ENCODE measurements around the gene LPP. TPM values are rescaled to one million over a fixed set of nuclear protein-coding genes. Genes with fewer than 3 reads are reported as not detected.

LPP gene
- total and polyA plus RNA-seq, 10 of the 15 experiments (the other 5 are each of a cell fraction or from before 2014, with no cell fraction given): under 0.01 to 0.62 (median 0.03) TPM

DNA sequence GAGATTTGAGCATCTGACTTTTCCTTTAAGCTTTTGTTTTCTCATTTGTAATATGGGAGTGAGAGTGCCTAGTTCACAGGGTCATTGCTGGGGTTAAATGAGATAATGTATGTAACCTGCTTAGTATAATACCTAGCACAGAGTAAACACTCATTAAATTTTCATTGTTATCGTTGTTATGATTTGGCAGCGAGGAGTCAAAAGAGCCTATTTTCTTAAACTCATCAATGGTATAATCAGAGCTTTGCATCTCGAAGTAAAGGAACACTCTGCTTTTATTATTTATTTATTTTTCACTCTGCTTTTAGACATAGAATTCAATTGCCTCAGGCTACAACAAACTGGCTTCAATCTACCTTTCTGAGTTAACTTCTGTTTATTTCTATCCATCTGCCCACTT is 52.8 kb downstream of the LPP start:
- CTCF ChIA-PET: interaction anchor here (0.6 to 1.1 kb wide), 2 partner anchors 12 to 764 kb away, joined by 3 read pairs; no protein-coding TSS in a partner anchor
- 21% methylated on average over 3 of the region's 3 CpGs for WGBS (ENCODE audit: insufficient coverage, insufficient replicate concordance, low lambda C conversion rate, missing lambda C conversion rate)

DNA sequence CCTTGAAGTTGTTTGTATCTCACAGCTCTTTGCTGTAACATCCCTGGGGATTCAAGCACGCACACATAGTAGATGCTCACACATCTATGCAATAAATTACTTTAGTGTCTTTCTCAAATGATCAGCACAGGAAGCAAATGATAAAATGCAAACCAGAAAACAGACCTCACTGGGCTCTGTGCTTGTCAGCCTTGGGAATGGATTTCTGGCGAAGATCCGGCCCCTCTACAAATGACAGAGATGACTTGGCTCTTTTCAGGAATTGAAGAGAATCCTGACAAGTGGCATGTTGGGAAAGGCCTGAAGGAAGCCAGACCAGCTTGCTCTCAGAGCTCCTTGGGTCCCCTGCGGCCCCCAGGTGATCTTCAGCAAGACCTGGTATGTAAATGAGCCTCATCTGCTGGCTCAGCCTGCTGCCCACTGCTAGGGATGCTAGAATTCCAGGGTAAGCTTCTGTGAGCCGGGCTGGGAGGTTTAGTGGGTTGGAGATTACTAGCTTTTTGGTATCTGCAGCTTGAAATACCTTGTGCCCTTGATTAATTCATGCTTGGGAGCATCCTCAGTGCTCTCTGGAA is 54.1 kb downstream of the LPP start:
- 42% methylated on average over 5 of the region's 5 CpGs for WGBS (ENCODE audit: insufficient coverage, insufficient replicate concordance, low lambda C conversion rate, missing lambda C conversion rate)
- Histone ChIP-seq H2AFZ (ENCODE audit: control insufficient read depth, low read depth, low read length) (no peak overlapping the region), H3K79me2 (ENCODE audit: control insufficient read depth, insufficient read depth, low read length) (no peaks in the 10 kb centered on the region), H3K4me2 (ENCODE audit: control insufficient read depth, insufficient read depth) (no peak overlapping the region), H3K4me3 (no peak overlapping the region), H4K20me1 (ENCODE audit: control insufficient read depth, insufficient read depth) (no peaks in the 10 kb centered on the region), H3K27me3 (replicated peaks in 1 of 2; ENCODE audit: control insufficient read depth in 2 of 2, insufficient read depth in 2 of 2, low read length in 1 of 2) (0 out of 4 replicates have a peak, but pooled peaks cover 0 to 3% of the 10 kb centered on the region in 2 experiments), H3K27ac (ENCODE audit: control insufficient read depth, insufficient read depth) (no peak overlapping the region), H3K36me3 (ENCODE audit: control insufficient read depth in 2 of 2, insufficient read depth in 2 of 2, low read length in 1 of 2) (no peaks in the 10 kb centered on the region), H3K9me3 (replicated peaks; ENCODE audit: control insufficient read depth, insufficient read depth, low read length) (no peaks in the 10 kb centered on the region), H3K4me1 (ENCODE audit: control insufficient read depth, insufficient read depth, low read length) (no peaks in the 10 kb centered on the region), H3K9ac (ENCODE audit: control insufficient read depth, insufficient read depth, low read length) (no peak overlapping the region)
- intact Hi-C loops (cut with micrococcal nuclease; ENCODE audit: unreplicated experiment): loop anchor here (5.0 kb wide), 1 partner anchor 466 kb away; no protein-coding TSS in a partner anchor
- in situ Hi-C loops (cut with MboI): no loop called here
- no peak for FAIRE-seq
- ChIA-PET RAD21 (ENCODE audit: unreplicated experiment) (no interaction called here), SMC1A (ENCODE audit: uncharacterized antibody, unreplicated experiment) (interaction anchor here (0.8 to 1.7 kb wide), 3 partner anchors 459 to 468 kb away, joined by 3 read pairs; no protein-coding TSS in a partner anchor), CTCF (interaction anchor here (0.8 to 1.0 kb wide), 2 partner anchors 467 to 468 kb away, joined by 3 to 4 read pairs; no protein-coding TSS in a partner anchor), POLR2A (no interaction called here)
- no TSS peak for BruUV-seq (replicated peaks)
- TF ChIP-seq, protein P1, sequence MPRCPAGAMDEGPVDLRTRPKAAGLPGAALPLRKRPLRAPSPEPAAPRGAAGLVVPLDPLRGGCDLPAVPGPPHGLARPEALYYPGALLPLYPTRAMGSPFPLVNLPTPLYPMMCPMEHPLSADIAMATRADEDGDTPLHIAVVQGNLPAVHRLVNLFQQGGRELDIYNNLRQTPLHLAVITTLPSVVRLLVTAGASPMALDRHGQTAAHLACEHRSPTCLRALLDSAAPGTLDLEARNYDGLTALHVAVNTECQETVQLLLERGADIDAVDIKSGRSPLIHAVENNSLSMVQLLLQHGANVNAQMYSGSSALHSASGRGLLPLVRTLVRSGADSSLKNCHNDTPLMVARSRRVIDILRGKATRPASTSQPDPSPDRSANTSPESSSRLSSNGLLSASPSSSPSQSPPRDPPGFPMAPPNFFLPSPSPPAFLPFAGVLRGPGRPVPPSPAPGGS (IDR thresholded peaks at IDR 0.05; ENCODE audit: borderline replicate concordance, insufficient read depth, low read depth, low read length, poor library complexity, severe bottlenecking): no peak
- TF ChIP-seq YBX1 (IDR thresholded peaks at IDR 0.05): no peak
- TF ChIP-seq NR2C2 (IDR thresholded peaks at IDR 0.05; ENCODE audit: borderline replicate concordance, control insufficient read depth, insufficient read length, low read depth): no peak
- no peak for TF ChIP-seq YY1 (IDR thresholded peaks at IDR 0.05; ENCODE audit: low read depth, low read length)
- TF ChIP-seq MTA2 (IDR thresholded peaks at IDR 0.05; ENCODE audit: low read depth): no peak
- TF ChIP-seq FOS (IDR thresholded peaks at IDR 0.05; ENCODE audit: borderline replicate concordance, extremely low read depth, insufficient read length): no peak
- TF ChIP-seq, protein P2, sequence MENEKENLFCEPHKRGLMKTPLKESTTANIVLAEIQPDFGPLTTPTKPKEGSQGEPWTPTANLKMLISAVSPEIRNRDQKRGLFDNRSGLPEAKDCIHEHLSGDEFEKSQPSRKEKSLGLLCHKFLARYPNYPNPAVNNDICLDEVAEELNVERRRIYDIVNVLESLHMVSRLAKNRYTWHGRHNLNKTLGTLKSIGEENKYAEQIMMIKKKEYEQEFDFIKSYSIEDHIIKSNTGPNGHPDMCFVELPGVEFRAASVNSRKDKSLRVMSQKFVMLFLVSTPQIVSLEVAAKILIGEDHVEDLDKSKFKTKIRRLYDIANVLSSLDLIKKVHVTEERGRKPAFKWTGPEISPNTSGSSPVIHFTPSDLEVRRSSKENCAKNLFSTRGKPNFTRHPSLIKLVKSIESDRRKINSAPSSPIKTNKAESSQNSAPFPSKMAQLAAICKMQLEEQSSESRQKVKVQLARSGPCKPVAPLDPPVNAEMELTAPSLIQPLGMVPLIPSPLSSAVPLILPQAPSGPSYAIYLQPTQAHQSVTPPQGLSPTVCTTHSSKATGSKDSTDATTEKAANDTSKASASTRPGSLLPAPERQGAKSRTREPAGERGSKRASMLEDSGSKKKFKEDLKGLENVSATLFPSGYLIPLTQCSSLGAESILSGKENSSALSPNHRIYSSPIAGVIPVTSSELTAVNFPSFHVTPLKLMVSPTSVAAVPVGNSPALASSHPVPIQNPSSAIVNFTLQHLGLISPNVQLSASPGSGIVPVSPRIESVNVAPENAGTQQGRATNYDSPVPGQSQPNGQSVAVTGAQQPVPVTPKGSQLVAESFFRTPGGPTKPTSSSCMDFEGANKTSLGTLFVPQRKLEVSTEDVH (IDR thresholded peaks at IDR 0.05; ENCODE audit: low read depth, partially characterized antibody): no peak
- TF ChIP-seq SMC3 (IDR thresholded peaks at IDR 0.05; ENCODE audit: borderline replicate concordance, low read length): no peak
- TF ChIP-seq IKZF1 (conservative IDR thresholded peaks at IDR 0.05): no peak
- TF ChIP-seq ZNF274 (IDR thresholded peaks at IDR 0.05; ENCODE audit: insufficient read depth, insufficient read length): no peak
- TF ChIP-seq MEF2B (IDR thresholded peaks at IDR 0.05; ENCODE audit: partially characterized antibody, poor library complexity, severe bottlenecking): no peak
- ATAC-seq: no peak
- DNase-seq (ENCODE audit: low read depth, low spot score): no peak

More for the DNA sequence above, 52.8 kb downstream of the LPP start:
- in situ Hi-C loops (cut with MboI): no loop called here
- Histone ChIP-seq H3K4me3 (no peak overlapping the region), H3K79me2 (ENCODE audit: control insufficient read depth, insufficient read depth, low read length) (no peaks in the 10 kb centered on the region), H3K27ac (ENCODE audit: control insufficient read depth, insufficient read depth) (no peak overlapping the region), H3K27me3 (replicated peaks in 1 of 2; ENCODE audit: control insufficient read depth in 2 of 2, insufficient read depth in 2 of 2, low read length in 1 of 2) (0 out of 4 replicates have a peak, but pooled peaks cover 0 to 3% of the 10 kb centered on the region in 2 experiments), H2AFZ (ENCODE audit: control insufficient read depth, low read depth, low read length) (no peak overlapping the region), H3K4me1 (ENCODE audit: control insufficient read depth, insufficient read depth, low read length) (no peaks in the 10 kb centered on the region), H3K36me3 (ENCODE audit: control insufficient read depth in 2 of 2, insufficient read depth in 2 of 2, low read length in 1 of 2) (no peaks in the 10 kb centered on the region), H4K20me1 (ENCODE audit: control insufficient read depth, insufficient read depth) (no peaks in the 10 kb centered on the region), H3K4me2 (ENCODE audit: control insufficient read depth, insufficient read depth) (no peak overlapping the region), H3K9ac (ENCODE audit: control insufficient read depth, insufficient read depth, low read length) (no peak overlapping the region), H3K9me3 (replicated peaks; ENCODE audit: control insufficient read depth, insufficient read depth, low read length) (no peaks in the 10 kb centered on the region)
- SMC1A ChIA-PET (ENCODE audit: uncharacterized antibody, unreplicated experiment): no interaction called here
- no peak for DNase-seq (ENCODE audit: low read depth, low spot score)
- BruUV-seq (replicated peaks): no TSS peak
- intact Hi-C loops (cut with micrococcal nuclease; ENCODE audit: unreplicated experiment): loop anchor here (5.0 kb wide), 1 partner anchor 464 kb away; no protein-coding TSS in a partner anchor
- RAD21 ChIA-PET (ENCODE audit: unreplicated experiment): no interaction called here
- no peak for ATAC-seq
- POLR2A ChIA-PET: interaction anchor here (0.7 kb wide), 1 partner anchor 533 kb away, joined by 8 read pairs; no protein-coding TSS in a partner anchor
- no peak for FAIRE-seq
- TF ChIP-seq BACH1 (IDR thresholded peaks at IDR 0.05; ENCODE audit: borderline replicate concordance) (no peak), BMI1 (IDR thresholded peaks at IDR 0.05; ENCODE audit: borderline replicate concordance) (no peak), SRF (IDR thresholded peaks at IDR 0.05; ENCODE audit: low read depth in 2 of 2, low read length in 2 of 2) (no peak), YY1 (IDR thresholded peaks at IDR 0.05; ENCODE audit: low read depth, low read length) (no peak)

Measured in GM12878 (cell line).